ENCODE results near the gene MGLL.

Gene MGLL

DNA sequence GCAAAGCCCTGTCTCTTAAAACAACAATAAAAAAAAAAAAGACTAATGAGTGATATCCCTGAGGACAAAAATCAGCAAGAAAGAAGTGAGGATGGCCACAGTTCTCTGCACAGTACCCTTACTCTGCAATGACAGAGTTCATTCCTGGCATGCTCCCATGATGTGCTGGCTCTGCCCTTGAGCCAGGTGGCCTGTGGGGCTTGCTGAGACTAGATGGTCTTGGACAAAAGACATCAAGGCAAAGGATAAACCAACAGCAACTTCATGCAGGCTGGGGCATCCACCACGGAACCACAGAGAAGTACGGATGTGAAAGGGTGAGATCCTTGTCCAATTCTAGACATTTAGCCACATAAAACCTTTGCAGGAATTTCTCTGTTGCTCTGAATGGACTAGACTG, 12.7 kb downstream of the MGLL start:
- DNase-seq = no peak

- no peak for DNase-seq
These were observed 13.1 kb downstream of the MGLL start for GRCh38 chr3:127809211-127809610.

DNA sequence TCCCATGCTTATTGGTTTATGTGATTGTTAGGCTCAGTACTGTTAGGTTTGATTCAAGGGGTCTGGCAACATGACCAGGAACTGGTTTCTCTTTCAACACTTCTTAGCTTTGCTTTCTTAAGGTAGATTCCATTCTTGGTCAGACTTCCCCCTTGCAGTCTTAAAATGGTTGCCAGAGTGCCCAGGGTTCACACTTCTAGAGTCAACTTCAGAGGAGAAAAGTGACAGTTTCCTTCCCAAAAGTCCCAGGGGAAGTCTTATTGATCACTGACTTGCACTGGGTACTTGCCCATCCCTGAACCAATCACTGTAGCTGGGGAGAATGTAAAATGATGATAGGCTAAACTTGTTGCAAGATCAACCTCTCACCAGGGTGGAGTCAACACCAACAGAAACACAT, 14.1 kb downstream of the MGLL start:
- DNase-seq = no peak

DNA sequence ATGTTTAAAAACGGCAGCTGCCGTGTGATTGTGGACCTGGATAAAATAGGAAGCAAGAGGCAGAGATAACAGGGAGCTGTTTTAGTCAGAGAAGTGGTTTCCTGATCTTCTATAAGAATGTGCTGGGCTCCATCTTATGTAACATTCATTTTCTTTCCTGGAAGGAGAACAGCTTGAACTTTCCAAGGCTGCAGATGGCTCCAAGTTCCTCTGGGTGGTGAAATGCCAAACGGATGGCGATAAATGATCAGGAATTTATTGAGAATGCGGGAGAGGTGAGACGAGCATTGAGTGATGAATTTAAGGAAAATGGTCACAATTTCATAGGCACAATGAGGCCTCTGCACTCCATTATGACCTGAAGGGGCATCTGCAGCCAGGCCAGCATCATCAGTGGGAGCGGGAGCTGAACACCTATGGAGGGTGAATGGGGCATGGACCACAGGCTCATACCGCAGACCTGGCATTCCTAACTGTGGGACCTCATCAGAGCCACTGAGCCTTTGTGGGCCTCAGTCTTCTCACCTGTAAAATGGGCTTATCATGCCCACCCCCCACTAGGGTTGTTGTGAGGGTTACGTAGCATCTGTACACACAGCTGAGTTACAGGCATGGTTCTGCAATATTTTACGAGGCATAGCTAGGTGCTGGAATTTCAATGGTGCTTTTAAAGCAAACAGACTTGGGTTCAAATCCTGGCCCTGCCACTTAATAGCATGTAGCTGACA, 17.1 kb downstream of the MGLL start:
- DNase-seq = no peak

DNA sequence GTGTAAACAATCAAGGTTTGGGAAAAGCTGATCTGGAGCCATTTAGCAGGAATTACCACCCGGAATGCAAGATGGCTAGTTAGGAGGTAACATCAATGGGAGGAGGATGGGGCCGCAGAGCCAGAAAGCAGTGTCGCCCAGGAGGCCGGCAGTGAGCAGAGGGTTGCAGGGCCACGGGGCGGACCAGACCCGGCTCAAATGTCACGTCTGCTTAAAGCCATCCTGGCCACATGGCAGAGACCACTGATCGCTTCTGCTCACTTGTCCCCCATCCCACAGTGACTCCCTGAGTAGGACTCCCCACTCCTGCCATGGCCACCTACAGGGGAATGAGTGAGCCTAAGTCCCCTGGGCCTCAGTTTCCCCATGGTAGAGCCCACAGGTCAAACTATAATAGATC, 18.2 kb downstream of the MGLL start:
- DNase-seq = no peak

DNA sequence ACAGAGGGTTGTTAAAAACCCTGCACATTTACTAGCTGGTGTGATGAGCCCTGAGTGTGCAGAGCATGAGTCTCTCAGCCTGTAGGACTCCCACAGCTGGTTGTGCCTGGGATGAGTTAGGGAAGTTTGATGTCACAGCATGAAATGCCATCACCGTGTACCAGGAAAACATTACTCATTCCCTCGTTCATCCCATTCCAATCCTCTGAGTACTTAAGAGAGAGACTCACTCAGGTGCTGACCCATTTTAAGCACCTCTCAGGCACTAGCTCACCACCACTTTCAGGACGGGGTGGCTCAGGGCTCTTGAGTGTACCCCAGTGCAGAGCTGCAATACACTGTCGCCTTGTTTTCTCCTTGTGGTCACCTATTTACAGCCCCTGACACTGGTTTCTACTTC, 18.7 kb downstream of the MGLL start:
- no peak for DNase-seq

DNA sequence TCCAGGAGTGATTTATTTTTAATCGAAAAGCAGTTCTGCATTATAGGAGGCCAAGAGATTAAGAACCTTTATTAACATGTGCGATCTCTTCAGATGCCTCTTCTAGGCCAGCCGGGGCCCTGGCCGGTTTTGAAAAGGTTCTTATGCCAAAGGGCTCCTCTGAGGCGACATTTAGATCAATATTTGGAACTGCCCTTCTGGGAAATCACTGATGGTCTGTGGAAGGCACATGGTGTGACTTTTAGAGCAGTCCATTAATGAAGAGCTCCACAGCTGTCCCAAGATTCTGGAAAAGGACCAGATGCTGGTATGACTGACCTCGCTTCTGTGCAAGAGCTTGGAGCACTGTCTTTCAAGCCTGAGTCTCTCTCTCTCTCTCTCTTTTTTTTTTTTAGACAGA, 19.7 kb downstream of the MGLL start:
- no peak for DNase-seq

DNA sequence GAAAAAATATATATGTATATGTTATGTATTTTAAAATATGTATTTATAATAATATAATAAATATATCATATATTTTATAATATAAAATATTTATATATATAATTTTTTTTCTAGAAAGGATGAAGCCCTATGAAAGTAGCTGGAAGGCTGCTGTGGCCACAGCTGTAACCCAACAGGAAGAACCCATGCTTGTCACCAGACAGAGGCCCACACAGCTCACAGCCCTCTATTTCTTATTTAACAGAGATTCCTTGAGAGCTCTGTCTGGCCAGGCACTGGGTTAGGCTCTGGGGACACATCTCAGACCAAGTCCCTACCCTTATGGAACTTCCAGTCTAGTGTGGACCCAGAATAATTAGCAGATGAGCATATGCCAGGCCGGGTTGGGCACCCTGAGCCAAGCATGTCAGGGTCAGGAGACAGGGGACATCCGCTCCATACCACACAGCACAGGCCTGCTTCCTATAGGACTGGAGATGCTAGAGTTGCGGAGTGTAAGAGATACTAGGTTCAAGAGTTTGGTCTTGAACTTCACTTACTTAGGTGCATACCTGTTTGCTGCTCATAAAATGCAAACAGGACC, 20.5 kb downstream of the MGLL start:
- DNase-seq = no peak

GRCh38 chr3:127800508-127800907, 21.8 kb downstream of the MGLL start:
- DNase-seq = no peak

DNA sequence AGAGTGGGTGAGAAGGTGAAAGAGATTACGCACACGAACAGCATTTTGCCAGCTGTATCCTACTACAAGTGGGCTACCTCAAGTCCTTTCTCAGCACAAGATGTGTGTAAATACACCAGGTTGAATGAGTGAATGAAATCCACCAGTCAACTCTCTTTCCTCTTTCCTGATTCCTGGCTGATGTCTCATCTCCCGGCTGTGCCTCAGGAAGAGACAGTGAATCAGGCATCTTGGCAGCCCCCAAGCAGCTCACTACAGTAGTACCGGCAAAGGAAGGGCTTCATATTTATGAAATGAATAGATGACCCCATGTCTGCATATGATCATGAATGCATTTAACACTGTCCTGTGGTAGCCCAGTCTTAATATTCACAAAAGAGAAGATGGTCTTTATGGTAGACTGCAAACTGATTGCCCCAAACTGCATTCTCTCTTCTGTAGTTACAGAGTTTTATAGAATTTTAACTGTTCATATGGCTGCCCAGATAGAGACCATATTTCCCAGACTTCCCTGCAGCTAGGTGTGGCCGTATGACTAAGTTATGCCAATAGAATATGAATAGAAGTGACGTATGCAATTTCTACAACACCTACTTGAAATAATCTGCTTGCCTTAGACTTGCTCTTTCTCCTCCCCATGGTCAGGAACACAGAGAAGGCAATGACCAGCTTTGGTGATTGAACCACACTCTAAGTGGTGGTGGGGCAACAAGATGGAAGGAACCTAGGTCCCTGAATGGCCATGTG, 22.7 kb downstream of the MGLL start:
- no peak for DNase-seq

DNA sequence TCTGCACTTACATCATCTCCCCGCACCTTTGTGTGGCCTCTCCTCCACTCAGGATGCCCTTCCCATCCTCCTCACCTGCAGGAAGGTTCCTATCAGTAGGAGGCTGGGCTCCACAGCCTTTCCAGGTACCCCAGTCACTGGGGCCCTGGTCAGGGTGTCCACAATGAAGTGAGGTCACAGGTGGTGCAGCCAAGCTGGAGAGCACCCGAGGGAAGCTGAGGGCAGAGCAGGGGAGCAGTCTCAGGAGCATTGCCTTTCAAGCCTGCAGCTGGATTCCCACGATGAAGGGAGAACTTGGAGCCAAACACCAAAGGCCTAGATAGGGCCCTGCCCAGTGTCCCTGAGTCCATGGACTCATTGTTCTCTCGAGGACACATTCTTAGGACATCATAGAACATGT, 23.6 kb downstream of the MGLL start:
- no peak for DNase-seq

DNA sequence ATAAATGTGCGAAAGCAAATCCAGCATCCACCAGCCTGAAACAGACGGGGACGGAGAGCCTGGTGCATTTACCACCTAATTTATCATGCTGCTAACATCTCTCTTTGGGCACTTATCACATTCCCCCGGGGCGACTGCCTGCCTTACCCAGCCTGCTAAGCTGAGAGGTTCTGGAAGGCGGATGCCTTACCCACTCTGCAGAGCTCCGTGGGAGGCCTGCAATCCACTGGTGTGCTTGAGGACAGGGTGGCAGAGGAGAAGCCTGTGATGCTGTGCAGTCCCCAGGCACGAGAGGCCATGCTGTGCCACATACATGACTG, 25.5 kb downstream of the MGLL start:
- DNase-seq = no peak

DNA sequence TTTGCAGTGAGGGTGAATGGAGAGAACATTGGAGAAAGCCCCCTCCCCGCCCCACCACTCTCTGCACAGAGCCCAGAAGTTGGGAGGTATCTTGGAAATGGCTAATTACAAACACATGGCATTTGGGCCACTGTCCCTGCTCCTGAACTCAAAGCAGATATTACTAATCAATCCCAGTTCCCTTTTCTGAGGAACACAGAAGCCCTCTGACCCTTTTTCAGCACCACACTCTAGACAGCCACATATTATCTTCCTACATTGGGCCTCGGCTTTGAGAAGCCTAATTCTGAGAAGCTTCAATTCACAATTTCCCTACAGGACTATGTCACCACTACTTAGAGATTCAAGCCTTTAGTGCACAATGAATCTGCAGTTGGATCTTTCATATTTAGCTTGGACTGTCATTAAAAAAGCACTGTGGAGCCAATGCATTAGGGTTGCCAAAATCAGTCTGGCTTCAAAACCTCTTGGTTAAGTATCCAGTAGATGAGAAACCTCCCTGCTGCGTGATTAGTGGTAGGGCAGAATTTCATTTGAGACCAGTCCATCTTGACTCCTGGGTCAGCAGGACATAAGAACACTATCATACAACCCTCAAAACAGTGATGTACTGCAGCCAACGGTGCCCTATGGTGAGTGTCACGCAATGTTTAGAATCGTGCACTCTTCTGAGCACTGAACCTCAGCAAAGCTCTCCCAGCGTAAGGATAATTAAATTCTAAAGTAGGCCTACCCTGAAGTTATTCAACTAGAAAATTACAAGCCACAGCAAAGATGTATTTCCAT, 26.1 kb downstream of the MGLL start:
- no peak for DNase-seq

DNA sequence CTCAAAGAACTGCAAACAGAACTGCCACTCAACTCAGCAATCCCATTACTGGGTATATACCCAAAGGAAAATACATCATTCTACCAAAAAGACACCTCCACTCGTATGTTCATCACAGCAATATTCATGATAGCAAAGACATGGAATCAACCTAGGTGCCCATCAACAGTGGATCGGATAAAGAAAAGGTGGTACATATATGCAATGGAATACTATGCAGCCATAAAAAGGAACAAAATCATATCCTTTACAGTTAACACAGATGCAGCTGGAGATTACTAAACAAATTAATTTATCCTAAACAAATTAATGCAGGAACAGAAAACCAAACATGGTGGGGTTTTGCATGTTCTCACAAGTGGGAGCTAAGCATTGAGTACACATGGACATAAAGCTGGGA, 27.3 kb downstream of the MGLL start:
- DNase-seq = no peak

DNA sequence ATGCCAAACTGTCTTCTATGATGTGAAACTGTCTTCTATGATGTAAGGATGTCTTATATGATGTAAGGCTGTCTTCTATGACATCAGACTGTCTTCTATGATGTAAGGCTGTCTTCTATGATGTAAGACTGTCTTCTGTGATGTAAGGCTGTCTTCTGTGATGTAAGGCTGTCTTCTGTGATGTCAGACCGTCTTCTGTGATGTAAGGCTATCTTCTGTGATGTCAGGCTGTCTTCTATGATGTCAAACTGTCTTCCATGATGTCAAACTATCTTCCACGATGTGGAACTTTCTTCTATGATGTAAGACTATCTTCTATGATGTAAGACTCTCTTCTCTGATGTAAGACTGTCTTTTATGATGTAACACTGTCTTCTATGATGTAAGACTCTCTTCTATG, 27.9 kb downstream of the MGLL start:
- no peak for DNase-seq

DNA sequence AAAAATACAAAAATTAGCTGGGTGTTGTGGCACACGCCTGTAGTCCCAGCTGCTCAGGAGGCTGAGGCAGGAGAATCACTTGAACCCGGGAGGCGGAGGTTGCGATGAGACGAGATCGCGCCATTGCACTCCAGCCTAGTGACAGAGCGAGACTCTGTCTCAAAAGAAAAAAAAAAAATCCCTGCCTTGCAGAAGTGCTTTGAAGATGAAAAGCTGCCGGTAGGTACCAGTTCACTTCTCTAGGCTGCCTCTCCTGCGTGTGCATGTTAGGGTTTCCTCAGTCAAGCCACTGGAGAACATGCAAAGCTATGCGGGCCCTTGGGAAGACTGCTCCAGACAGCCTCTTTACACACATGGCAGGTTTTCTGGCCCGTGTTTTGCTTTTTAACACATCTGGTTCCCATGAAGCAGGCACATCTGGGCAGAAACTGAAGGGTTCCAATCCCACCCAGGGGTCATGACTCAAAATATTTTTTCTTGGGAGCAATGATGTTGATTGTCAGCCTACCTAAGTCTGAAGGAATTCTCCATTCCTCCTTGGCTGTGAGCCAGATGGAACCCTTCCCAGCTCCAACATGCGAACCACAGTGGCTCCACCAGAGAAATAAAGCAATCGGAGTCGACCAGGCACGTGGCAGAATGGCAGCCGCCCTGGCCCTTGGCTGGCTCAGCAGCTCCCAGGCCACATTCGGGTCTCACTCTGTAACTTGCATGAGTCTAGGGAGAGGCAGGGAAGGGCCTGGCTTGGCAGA, 29.6 kb downstream of the MGLL start:
- DNase-seq = no peak

GRCh38 chr3:127791221-127791913, 30.9 kb downstream of the MGLL start:
- no peak for DNase-seq

DNA sequence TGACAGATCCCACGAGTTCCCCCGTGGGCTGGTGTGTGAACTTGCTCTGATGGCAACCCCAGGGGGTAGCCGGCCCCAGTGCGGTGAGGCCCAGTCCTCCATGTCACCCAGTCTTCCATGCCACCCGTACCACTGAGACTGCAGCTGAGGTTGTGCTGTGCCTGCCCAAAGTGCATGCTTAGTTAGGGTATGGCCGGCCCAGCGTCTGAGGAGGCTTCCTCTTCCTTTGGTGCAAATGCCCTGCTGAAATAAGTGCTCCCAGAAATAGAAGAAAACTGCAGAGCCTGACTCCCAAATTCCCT, 31.5 kb downstream of the MGLL start:
- no peak for DNase-seq

DNA sequence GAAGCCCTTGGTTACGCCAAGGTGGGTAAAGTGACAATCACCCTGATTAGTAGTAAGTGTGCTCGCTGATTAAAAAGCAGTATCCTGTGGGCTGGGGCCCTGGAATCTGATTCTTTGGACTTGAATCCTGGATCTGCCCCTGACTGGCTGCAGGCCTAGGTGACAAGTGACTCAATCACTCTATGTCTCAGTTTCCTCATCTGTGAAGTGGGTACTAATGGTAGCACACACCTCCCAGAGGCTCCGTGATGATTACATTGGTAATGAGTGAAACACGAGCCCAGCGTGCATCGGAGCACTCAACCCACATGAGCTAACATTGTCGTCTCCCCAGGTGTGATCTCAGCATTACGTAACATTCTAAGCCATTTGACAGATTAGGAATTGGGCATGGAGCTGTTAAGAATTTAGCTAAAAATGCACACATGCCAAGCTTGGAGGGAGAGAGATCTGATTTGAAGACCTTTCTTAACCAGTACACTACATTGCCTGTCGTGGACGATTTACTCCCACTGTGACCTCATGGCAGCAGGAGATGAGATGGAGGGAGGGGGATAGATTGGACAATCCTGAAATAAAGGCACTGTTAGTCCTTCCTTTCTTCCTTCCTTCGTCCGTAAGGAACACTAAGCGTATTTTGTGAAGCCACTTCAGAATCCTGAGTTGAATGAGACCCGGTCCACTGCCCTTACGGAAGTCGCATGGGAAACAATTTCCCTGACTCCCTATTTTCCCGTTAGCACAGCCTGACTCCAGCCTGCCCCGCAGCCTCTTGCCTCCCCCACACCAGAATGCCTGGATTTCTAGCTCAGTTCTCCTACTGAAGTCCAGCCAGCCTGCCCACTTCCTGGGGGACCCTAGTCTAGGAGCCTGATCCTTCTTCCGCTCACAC, 32.1 kb downstream of the MGLL start:
- DNase-seq = no peak

DNA sequence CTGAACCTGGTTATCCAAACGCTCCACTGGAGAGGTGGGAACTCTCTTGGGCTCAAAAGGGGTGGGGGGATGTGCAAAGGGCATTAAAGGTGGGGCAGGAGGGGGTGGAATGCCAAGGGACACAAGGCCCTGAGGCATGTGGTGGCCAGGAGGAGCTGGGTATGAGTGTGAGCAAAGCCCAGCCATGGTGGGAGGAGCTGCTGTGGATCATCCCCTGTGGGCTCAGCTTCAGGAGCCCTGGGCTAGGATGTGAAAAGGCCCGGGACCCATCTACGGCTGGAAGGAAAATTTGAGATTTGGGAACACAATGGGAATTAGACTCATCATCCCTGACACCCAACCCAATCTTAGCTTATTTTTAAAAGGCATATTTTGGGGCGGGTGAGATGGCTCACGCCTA, 33.3 kb downstream of the MGLL start:
- DNase-seq = no peak

DNA sequence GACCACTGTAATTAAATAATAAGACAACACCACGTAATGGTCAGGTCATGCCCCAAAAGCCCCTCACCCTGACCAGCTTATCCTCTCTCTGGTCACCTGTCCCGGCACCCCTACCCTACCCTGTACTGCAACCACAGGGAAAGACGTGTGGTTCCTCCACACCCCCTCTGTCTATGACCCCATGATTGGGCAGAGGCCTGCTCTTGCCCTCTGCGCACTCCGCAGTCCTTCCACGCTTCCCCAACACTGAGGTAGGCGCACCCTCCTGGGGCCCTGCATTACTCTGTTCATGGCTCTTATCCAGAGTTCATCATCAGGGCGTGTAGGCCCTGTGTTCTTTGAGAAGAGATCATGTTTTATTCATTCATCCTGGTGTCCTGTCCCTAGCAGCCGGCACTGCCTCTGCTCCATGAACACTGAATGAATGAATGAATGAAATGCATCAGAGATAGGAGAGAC, 33.8 kb downstream of the MGLL start:
- DNase-seq = no peak

All from activated T-cell treated with anti-CD3 and anti-CD28 coated beads, Interleukin-2, amount 50 U/mL, for 1 hour (primary cell).